GM18498 (cell line): ENCODE measurements around the gene KCNMA1.
A peak's percentile ranks its signal among the peaks of the same experiment; 100 is the strongest.

ENCODE experiments used
- ATAC-seq: cut with Tn5 transposase; IDR thresholded peaks from one replicate; pipeline ENCODE4 v1.9.1; 2021; ENCODE audit warnings: mild to moderate bottlenecking, moderate library complexity; ENCODE audit not compliant: unreplicated experiment

KCNMA1 gene

DNA sequence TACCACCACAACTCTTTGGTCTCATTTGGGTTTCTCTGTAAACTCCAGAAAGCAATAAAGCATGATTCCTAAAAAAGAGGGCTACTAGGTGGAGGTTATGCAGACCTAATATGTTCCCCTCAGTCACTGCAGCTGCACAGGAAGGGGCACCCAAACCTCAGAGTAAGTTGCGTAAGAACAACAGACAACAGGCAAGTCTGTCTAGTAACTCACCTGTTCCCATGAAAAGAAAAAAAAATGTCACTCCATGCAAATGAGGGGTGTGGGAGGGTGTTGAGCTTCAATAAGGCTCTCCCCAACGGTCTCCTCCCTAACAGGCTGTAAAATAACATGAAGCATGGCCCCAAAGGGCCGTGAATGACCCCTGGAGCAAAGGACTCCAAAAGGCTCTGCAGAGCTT, 461.4 kb downstream of the KCNMA1 start:
- no peak for ATAC-seq

DNA sequence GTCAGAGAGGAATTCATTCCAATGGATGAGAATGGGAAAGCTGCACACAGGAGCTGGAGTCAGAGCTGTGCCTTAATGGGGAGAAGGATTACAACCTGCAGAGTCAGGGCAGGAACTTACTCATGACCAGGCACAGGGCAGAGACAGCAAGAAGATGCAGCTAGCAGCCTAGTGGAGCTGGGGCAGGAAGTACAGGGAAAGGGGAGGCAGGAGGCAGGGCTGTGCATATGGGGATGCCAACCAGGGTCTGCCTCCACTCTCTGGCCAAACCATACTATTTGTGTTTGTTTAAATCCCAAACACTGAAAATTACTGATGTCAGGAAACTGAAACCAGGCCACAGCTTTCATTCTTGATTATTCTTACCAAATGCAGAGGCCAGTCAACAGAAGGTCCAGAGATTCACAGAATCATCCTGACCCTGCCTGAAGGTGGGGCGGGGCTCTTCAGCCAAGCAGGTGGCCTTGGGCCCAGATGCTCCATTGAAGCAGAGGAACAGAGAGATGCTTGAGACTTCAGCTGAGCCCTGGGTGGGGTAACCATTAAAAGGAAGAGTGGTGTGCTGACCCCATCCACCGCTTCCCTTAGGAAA, 461.9 kb downstream of the KCNMA1 start:
- ATAC-seq = no peak

DNA sequence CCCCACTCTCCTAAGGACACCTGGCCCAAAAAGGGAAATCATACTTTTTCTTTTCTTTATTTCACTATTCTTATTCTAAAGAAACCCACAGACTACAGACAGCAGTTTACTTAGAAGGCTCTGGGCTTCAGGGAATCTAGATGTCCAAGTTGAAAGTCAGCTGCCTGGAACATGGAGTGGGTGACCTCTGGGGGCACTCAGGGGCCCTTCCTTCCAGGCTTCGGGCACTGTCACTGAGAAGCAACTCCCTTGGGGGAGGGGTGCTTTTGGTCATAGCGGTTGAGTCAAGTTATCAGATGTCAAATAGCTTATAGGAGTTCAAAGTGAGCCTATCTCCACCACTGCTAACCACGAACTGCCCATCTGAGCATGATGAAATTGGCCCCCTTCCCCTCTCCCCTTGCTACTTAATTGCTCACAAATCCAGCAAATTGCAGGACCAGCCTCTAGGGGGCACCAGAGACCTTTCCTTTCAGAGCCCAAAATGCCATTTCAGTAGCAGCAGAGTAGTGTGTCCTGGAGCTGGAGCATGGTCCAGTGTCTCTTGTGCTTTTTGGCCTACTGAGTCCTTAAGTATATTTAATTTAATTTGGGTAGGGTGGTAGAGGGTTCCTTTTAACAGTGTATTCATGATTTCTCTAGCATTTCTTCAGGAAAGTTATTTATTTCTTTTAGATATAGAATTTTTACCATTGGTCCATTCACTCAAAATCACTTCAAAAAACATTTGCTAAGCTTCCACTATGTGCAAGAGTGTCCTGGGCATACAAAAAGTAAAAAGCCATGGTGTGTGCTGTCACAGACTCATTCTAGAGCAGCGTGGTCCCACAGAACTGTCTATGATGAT, 463.8 kb downstream of the KCNMA1 start:
- ATAC-seq = peak; percentile 72

DNA sequence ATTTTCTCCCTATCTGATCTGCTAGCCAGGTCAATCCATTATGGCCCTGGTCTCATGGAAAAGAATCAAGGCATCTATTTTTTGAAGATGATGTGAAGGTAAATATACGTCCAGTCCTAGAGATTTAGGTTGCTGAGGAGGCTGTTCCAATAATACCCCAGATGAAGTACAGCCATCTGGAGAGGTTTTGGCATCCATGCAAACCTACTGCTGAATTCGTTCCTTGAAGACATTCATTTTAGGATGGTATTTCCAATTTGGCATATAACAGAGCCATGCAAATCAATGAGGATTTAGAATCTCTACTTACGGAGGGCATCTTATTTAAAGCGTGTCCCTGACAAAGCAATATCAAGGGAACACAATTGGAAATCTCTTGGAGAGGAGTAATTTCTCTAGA, 465.5 kb downstream of the KCNMA1 start:
- ATAC-seq = no peak

DNA sequence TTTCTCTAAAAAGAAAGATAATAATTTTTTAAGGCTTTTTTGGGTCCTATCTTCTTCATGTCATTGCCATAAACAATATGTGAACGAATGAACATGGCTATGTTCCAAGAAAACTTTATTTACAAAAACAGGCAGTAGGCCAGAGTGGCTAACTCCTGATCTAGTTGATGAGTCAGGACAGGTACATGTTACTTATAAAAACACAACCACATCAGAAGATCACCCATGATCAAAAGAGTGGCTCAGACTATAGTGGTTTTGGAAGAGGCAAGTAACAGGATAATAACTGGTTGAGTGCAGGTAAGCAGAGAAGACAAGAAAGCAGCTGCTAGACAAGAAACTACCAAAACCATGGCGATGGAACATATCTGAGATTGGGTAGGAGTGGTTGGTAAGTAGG, 468.7 kb downstream of the KCNMA1 start:
- no peak for ATAC-seq

DNA sequence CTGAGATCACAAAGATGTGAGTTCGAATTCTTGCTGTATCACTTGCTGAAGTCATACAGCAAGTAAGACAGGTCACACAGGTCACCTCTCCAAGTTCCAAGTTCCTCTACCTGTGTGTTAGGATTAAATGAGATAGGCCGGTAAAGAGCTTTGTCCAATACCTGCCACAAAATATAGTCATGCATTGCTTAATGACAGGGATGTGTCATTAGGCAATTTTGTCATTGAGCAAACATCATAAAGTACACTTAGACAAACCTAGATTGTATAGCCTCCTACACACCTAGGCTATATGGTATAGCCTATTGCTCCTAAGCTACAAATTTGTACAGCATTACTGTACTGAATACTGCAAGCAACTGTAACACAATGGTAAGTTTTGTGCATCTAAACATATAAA, 469.4 kb downstream of the KCNMA1 start:
- ATAC-seq = no peak

DNA sequence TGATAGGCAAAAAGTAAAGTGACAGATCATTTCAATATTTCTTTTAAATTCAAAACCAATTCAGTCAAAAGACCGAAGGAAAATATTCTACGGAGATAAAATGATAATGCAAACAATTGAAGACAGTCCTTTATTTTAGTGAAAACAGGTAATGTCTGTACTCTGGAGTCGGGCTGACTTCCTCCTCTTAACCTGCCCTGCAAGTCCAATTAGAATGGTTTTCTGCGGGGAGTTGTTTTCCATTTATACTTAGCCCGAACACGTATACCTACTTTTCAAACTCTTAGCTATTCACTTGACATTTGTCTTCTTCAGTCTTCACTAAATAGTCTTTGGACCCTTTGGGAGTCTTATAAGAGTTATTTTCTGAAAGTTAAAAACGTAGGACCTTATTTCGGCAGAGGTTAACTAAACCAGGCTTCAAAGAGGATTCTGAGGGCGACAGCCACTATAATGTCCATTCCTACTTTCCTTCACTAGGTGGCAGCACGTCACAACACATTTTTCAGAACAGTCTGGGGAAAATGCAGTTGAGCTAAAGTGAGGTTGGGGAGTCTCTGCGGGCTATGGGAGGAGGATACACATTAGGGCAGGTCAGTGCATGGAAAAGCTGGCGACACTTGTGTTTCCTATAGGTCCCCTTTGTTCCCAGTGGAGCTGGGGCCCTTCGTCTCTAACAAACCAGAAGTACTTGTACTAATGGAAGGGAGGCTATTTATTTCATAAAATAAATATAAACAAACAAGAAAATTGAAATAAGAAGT, 472.0 kb downstream of the KCNMA1 start:
- peak; percentile 73 for ATAC-seq

DNA sequence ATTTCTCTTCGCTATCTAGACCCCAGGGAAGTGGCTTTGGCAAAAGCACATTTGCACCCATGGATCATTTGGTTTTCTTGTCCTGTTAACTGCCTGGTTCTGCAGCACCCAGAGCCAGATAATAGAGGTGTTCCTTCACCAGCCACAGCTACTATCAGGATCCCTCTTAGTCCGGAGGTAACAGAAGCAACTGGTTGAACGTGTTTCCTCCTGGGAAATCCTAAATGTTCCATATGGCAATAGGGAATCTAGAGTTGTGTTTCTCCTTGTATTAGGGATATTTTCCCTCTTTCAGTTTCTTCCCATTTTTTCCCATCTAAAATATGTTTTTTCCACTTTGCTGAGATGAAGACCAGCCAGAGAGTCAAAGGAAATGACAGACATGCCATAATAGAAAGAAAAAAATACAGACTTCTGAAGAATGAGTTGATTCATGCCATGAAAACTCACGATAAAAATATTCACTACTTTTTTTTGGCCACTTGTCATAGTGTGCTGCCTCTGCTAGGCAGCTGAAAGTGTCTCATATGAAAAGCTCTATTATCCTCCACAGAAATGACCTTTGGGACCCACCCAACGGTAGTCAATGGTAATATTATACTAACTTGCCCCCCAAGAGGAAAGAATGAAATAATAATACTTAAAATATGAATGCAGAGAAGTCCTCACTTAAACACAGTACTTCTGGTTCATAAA, 472.8 kb downstream of the KCNMA1 start:
- no peak for ATAC-seq

DNA sequence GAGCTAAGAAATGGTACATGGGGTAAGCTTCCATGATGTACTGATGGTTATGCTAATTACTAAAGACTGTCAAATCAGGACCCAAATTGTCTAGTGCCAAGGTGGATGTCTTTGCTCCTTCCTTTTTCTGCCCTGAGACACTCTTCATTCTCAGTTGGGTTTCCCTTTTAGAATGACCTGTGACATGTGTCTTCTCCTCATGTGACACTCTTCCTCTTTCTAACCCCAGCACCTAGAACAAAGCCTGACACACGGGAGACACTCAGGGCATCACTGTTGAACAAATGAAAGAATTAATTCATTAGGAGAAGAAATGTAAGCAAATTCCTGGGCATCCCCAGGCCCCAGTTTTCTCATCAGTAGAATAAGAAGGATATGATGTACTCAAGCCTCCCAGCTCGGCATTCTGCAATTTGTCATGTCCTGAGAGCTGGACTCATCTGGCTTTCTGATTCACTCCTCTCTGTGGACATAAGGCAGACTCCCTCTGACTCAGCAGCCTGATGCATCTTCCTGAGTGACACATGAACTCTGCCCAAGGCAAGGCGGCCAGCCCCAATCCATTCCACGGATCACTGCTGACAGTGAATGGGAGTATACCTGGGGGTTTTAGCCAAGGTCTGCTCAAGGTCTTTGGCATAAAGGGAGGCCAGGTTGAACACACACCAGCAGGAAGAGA, 473.8 kb downstream of the KCNMA1 start:
- no peak for ATAC-seq

DNA sequence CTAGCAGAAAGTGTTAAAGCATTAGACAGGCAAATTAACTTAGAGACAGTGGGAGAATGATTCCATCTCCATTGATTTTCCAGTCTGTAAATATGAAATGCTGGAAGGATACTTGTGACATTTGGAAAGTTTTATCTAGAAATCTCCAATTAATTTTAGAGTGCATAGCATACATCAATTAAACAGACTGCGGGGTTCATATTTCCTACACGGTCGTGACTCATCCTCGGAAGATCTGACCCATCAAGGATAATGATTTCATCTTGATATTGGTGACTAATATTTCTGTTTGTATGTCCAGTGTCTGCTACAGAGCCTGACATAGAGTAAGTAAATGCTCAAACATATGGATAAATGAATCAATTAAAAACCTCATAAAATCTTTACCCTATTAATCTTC, 474.9 kb downstream of the KCNMA1 start:
- no peak for ATAC-seq

DNA sequence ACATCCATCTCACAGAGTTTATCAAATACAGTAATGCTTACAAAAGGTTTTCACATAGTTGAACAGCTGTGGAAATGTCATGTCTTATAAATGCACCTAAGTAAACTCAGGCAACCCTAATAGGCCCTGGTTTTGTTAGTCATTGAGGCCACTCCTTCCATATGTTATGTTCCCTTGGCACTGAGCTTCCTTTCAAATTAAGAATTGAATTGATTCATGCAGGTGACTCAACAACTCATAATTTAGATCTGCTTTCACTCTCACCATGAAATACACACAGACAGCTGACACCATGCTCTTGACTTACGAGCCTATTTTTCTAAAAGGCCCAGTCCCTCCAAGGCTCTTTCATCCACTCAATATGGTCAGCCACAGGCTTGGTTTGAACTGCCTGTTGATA, 476.9 kb downstream of the KCNMA1 start:
- ATAC-seq = no peak

DNA sequence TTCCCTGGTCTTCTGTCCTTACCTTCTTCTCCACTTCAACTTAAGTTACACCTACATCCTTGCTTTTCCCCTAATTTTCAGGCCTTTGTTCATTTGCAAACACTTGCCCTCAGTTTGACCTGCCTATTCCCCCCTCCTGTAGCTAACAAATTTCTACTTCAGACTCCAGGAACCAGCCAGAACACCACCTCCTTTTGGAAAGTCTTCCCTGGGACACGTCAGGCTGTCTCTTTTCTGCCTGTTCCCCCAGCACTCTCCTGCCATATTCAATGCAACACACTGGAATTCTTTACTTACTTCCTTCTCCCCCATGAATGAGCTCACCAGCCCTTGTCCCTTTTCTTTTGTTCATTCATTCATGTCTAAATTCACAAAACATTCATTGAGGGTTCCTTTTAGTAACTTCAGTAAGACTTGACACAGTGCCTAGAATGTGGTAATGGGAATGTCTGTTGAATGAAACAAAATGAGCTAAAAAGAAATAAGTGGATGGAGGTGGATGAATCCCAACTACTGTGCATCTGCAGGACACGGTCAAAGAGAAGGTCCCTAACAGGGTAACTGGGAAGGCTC, 478.0 kb downstream of the KCNMA1 start:
- ATAC-seq = no peak

DNA sequence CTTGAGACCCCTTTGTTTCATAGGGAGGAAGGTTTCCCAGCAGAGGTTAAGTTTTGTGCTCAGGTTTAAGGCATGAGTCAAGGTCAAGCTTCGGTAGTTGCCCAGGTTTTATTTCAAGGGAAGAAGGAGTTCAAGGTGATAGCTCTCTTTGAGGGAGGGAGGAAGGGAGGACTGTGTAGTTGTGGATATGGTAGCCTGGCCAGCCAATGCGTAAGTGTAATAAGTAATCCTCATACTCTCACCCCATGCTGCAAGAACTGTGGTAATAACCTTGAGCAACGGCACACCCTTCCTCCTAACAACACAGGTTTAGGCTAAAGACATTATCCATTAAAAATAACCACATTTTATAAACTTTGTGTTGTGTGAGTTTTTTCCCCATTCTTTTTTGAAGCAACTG, 478.9 kb downstream of the KCNMA1 start:
- no peak for ATAC-seq

DNA sequence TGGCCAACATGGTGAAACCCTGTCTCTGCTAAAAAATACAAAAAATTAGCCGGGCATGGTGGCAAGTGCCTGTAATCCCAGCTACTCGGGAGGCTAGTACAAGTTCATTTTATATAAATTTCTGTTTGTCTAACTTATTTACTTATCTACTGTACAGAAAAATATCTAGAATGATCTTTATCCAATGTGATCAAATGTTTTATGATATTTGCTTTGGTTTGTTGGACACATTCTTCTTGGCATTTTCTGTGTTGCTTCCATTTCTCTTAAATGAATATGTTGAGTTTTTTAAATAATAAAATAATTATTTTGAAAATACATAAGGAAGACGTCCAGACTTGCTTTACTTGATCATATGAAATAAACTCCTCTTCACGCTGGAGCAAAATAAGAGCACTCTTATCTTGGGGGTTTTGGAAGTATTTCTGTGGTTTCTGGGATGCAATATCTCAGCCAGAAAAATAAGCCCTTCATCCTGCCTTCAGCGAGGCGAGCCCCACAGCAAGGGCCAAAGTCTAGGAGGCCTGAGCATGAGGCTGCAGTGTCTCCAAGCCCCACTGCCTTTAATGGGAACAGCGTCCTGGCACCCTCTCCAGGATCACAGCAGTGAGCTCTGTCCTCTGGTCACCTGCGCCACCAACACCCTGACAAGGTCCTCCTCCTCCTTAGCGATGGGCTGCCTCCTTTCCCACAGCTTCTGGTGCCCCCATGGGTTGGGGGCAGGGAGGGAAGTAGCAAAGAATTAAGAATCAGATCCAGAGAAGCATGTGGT, 480.2 kb downstream of the KCNMA1 start:
- no peak for ATAC-seq

DNA sequence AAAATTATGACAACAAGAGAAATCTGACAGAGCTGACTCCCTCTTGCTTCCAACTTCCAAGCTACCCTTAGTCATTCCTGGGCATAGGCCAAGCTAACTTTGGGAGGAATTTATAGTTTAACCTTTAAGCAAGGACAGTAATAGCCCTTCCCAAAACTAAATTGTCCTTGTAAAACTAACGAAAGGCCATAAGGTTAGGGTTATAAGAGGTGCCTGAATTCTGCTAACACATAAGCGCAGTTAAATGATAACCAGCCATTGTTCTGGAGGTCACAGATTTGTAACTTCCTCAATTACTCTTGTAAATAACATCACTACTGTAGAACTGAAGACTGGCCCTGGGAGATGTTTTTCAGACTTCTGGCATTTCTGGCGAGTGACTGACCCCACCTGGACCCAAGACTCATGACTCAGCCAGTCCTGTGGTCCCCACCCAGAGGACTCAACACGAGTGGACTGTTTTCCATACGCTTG, 481.2 kb downstream of the KCNMA1 start:
- no peak for ATAC-seq

DNA sequence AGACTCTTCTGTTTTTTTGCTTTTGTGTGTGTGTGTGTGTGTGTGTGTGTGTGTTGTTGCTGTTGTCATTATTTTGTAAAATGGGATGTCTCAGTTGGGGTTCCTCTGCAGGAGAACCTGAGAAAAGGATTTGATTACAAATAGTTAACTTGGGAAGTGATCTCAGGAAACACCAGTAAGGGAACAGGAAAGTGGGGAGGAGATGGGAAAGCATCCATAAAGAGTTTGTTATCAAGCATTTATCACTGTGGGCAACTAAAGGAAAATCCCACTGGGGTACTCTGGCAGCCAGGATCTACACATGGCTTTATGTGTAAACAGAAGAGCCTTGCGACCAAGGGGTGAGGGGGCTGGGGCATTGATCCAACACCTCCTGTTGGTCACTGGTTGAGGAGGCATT, 485.4 kb downstream of the KCNMA1 start:
- ATAC-seq = no peak

DNA sequence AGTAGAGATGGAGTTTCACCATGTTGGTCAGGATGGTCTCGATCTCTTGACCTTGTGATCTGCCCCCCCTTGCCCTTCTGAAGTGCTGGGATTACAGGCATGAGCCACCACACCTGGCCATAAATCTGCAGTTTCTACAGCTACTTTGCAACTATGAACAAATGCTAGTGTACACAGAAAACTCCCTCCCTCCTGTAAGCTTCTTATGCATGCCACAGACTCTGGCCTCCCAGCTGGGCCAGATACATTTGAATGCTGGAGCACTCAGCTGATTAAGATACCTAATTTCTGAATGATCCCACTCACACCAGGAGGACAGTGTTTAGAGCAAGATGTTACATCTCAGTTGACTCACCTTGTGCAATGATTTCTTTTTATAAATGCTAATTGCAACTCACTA, 486.2 kb downstream of the KCNMA1 start:
- no peak for ATAC-seq

DNA sequence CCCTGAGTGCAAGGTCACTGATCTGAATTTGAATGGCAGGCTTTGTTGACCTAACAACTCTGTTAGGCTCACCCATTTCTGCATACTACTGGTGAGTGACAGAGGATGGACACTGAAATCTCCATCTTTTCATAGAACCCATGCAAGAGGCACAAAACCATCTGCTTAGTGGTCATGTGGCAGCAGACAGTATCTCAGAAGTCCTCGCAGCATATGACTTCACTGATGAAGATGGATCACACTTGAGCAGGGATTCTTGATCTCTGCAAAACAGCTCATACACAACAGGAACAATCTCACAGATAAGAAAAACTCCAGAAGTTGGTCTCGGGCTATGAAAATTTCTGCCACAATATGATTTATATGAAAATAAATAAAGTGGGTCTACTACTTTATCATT, 487.9 kb downstream of the KCNMA1 start:
- ATAC-seq = no peak

DNA sequence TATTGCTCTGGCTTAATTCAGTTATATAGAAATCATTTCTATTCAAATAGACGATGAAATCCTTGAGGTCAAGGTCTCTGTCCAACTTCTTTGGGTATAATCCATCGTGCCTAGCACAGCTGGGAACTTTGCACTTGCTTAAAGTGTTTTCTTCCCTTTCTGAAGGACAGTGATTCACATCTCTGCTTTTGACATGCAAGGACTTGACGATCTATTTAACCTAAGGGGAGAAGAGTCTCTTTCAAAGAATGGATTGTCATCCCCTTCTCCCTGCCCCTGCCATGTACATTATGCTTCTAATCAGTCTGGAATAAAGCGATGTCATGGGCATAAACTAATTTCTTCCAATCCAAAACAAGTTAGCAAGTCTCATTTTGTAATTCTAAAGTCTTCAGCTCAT, 488.6 kb downstream of the KCNMA1 start:
- no peak for ATAC-seq

DNA sequence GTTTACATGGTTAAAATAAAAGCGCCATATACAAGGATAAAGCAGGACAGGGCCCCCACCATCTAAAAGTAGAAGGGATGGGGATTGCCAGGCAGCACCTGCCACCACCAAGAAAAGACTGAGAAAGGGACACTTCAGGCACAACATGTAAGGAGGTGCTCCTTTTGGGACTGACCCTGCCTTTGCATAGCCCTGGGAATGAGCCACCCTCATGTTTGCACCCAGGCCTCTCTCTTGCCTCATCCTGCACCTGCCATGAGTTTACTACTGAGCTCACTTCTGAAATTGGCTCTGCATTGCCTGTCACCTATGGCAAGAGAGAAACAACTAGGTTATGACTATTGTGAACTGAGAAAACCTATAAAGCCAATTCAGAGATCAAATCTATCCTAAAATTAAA, 489.7 kb downstream of the KCNMA1 start:
- ATAC-seq = no peak
